ENCODE measurements around the gene ENTREP1. TPM values are rescaled to one million over a fixed set of nuclear protein-coding genes. Genes with fewer than 3 reads are reported as not detected.

Gene ENTREP1
- total RNA-seq, 1 donor from 2014 or later, result 2.6 TPM

DNA sequence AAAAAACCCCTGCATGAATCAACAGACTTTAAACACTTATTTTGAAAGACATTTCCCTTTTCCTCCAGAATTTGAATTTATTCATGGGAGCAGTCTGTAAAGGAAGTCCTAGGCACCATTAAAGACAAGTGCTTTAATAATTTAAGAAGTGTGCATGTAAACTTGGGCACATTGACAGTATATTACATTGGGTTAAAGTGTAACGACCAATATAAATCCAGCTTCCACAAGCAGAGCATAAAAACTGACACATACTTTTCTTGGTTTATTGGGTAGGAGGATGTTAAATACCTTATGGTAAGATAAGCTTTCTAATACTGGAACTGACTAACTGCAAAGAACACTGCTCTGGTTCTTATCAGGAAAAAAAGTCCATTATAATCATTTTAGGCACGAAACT lies 1.2 kb upstream of the ENTREP1 start:
- Mint-ChIP-seq H3K4me3 (peak overlapping the region; percentile 71), H3K27me3 (ENCODE audit: low read depth) (peaks cover 63% of the 10 kb centered on the region)
- TF ChIP-seq CTCF (IDR thresholded peaks at IDR 0.05; ENCODE audit: unreplicated experiment), result no peak

GRCh38 chr9:69325409-69326212 lies 596 bp downstream of the ENTREP1 start:
- no peaks in the 10 kb centered on the region for H3K9me3 Mint-ChIP-seq
- H3K27me3 Mint-ChIP-seq (ENCODE audit: low read depth), result peaks cover 67% of the 10 kb centered on the region
- no peak overlapping the region for H3K27ac Mint-ChIP-seq
- peak in 1 of 2 experiments; percentile 40 for DNase-seq (ENCODE audit: low spot score in 2 of 2, unreplicated experiment in 2 of 2)
- TF ChIP-seq CTCF (IDR thresholded peaks at IDR 0.05; ENCODE audit: unreplicated experiment), result no peak
- H3K4me1 Mint-ChIP-seq, result peaks cover 19% of the 10 kb centered on the region
- H3K4me3 Mint-ChIP-seq, result peak overlapping the region; percentile 80
- H3K36me3 Mint-ChIP-seq, result no peaks in the 10 kb centered on the region

More for the DNA sequence above, 1.2 kb upstream of the ENTREP1 start:
- H3K4me1 Mint-ChIP-seq, result peaks cover 32% of the 10 kb centered on the region
- DNase-seq (ENCODE audit: low spot score in 2 of 2, unreplicated experiment in 2 of 2), result no peak
- H3K27ac Mint-ChIP-seq, result no peak overlapping the region
- H3K9me3 Mint-ChIP-seq, result no peaks in the 10 kb centered on the region
- no peaks in the 10 kb centered on the region for H3K36me3 Mint-ChIP-seq

- Mint-ChIP-seq H3K4me1 (peaks cover 16% of the 10 kb centered on the region), H3K4me3 (peak overlapping the region; percentile 80), H3K27ac (no peak overlapping the region), H3K9me3 (no peaks in the 10 kb centered on the region), H3K27me3 (ENCODE audit: low read depth) (peaks cover 65% of the 10 kb centered on the region), H3K36me3 (no peaks in the 10 kb centered on the region)
- no peak for DNase-seq (ENCODE audit: low spot score in 2 of 2, unreplicated experiment in 2 of 2)
- no peak for TF ChIP-seq CTCF (IDR thresholded peaks at IDR 0.05; ENCODE audit: unreplicated experiment)
Measured at GRCh38 chr9:69326261-69326660, 1.2 kb downstream of the ENTREP1 start.

DNA sequence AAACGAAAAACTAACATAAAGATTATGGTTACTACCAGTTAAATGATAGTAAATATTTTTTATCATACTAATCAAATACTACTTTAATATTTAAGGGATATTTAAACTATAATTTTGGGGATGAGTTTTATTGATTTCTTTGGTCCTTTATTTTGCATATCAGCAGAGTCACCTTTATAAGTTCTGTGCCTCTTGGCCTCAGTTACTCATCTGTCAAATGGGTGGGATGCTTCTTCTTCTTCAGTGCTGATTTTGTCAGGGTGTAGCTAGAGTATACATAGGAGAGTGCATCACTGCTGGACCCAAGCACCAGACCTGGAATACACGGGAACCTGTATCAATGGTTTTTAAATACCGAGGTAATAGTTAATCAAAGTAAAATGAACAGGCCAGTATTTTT lies 5.6 kb downstream of the ENTREP1 start:
- Mint-ChIP-seq H3K4me3 (no peak overlapping the region), H3K27me3 (ENCODE audit: low read depth) (peaks cover 34% of the 10 kb centered on the region), H3K4me1 (peaks cover 17% of the 10 kb centered on the region), H3K27ac (no peak overlapping the region), H3K9me3 (no peaks in the 10 kb centered on the region), H3K36me3 (no peaks in the 10 kb centered on the region)
- TF ChIP-seq CTCF (IDR thresholded peaks at IDR 0.05; ENCODE audit: unreplicated experiment), result no peak
- DNase-seq (ENCODE audit: low spot score in 2 of 2, unreplicated experiment in 2 of 2), result no peak

- Mint-ChIP-seq H3K36me3 (no peaks in the 10 kb centered on the region), H3K27ac (no peak overlapping the region), H3K9me3 (no peaks in the 10 kb centered on the region), H3K27me3 (ENCODE audit: low read depth) (peaks cover 25% of the 10 kb centered on the region), H3K4me3 (no peak overlapping the region), H3K4me1 (peaks cover 11% of the 10 kb centered on the region)
- no peak for DNase-seq (ENCODE audit: low spot score in 2 of 2, unreplicated experiment in 2 of 2)
- no peak for TF ChIP-seq CTCF (IDR thresholded peaks at IDR 0.05; ENCODE audit: unreplicated experiment)
Measured at GRCh38 chr9:69331444-69331843, 6.4 kb downstream of the ENTREP1 start.

Measured in mesothelial cell of epicardium (in vitro differentiated cells).